ENCODE data around the gene AP1S1. TPM values are rescaled to one million over a fixed set of nuclear protein-coding genes. Genes with fewer than 3 reads are reported as not detected.
A peak's percentile ranks its signal among the peaks of the same experiment; 100 is the strongest.

AP1S1 gene
- total and polyA plus RNA-seq, 2 of the 13 experiments (the other 11 are each of a cell fraction or from before 2014, with no cell fraction given): 57.5 to 68.1 TPM

GRCh38 chr7:101138213-101138870 lies 15.9 kb upstream of the AP1S1 start (continued):
- peak; percentile 42; the same call in 1 of the 2 replicates for TF ChIP-seq MYC (CRISPR knock-in tag; IDR thresholded peaks at IDR 0.05; ENCODE audit: borderline replicate concordance)
- peak; percentile 85 for TF ChIP-seq CREB1 (IDR thresholded peaks at IDR 0.05)
- peak; percentile 76 for TF ChIP-seq CREB1 (CRISPR knock-in tag; IDR thresholded peaks at IDR 0.05)
- 0 out of 2 replicates have a peak, but pooled peaks have one; percentile 4 for TF ChIP-seq GATA4 (IDR thresholded peaks at IDR 0.05; ENCODE audit: borderline replicate concordance, low read depth)
- TF ChIP-seq, protein P1, sequence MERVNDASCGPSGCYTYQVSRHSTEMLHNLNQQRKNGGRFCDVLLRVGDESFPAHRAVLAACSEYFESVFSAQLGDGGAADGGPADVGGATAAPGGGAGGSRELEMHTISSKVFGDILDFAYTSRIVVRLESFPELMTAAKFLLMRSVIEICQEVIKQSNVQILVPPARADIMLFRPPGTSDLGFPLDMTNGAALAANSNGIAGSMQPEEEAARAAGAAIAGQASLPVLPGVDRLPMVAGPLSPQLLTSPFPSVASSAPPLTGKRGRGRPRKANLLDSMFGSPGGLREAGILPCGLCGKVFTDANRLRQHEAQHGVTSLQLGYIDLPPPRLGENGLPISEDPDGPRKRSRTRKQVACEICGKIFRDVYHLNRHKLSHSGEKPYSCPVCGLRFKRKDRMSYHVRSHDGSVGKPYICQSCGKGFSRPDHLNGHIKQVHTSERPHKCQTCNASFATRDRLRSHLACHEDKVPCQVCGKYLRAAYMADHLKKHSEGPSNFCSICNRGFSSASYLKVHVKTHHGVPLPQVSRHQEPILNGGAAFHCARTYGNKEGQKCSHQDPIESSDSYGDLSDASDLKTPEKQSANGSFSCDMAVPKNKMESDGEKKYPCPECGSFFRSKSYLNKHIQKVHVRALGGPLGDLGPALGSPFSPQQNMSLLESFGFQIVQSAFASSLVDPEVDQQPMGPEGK (CRISPR knock-in tag; IDR thresholded peaks at IDR 0.05): peak; percentile 83
- TF ChIP-seq ZC3H13 (CRISPR knock-in tag; IDR thresholded peaks at IDR 0.05): peak; percentile 99
- TF ChIP-seq ZNF619 (CRISPR knock-in tag; IDR thresholded peaks at IDR 0.05): 0 out of 2 replicates have a peak, but pooled peaks have one; percentile 65
- TF ChIP-seq ZBTB38 (CRISPR knock-in tag; IDR thresholded peaks at IDR 0.05): peak; percentile 56; the same call in 1 of the 2 replicates
- TF ChIP-seq SMARCE1 (IDR thresholded peaks at IDR 0.05; ENCODE audit: borderline replicate concordance): no peak
- TF ChIP-seq ZNF274 (CRISPR knock-in tag; IDR thresholded peaks at IDR 0.05): 0 out of 2 replicates have a peak, but pooled peaks have one; percentile 33
- peak; percentile 64 for TF ChIP-seq FOXA3 (CRISPR knock-in tag; IDR thresholded peaks at IDR 0.05)
- TF ChIP-seq, protein P2, sequence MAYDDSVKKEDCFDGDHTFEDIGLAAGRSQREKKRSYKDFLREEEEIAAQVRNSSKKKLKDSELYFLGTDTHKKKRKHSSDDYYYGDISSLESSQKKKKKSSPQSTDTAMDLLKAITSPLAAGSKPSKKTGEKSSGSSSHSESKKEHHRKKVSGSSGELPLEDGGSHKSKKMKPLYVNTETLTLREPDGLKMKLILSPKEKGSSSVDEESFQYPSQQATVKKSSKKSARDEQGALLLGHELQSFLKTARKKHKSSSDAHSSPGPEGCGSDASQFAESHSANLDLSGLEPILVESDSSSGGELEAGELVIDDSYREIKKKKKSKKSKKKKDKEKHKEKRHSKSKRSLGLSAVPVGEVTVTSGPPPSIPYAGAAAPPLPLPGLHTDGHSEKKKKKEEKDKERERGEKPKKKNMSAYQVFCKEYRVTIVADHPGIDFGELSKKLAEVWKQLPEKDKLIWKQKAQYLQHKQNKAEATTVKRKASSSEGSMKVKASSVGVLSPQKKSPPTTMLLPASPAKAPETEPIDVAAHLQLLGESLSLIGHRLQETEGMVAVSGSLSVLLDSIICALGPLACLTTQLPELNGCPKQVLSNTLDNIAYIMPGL (CRISPR knock-in tag; IDR thresholded peaks at IDR 0.05; ENCODE audit: borderline replicate concordance in 1 of 2, low read depth in 1 of 2): peak in 1 of 2 experiments; percentile 10; a peak in 1 of 4 replicates
- no peak for TF ChIP-seq ZNF331 (CRISPR knock-in tag; IDR thresholded peaks at IDR 0.05)
- TF ChIP-seq GATAD2A (CRISPR knock-in tag; IDR thresholded peaks at IDR 0.05): peak; percentile 54; the same call in 1 of the 2 replicates
- TF ChIP-seq ATF3 (CRISPR knock-in tag; IDR thresholded peaks at IDR 0.05): peak; percentile 93
- TF ChIP-seq KDM2A (CRISPR knock-in tag; IDR thresholded peaks at IDR 0.05; ENCODE audit: borderline replicate concordance, low read depth): peak; percentile 50; the same call in 1 of the 2 replicates
- peak; percentile 22; the same call in 1 of the 2 replicates for TF ChIP-seq BRCA1 (CRISPR knock-in tag; IDR thresholded peaks at IDR 0.05)
- TF ChIP-seq, protein P3, sequence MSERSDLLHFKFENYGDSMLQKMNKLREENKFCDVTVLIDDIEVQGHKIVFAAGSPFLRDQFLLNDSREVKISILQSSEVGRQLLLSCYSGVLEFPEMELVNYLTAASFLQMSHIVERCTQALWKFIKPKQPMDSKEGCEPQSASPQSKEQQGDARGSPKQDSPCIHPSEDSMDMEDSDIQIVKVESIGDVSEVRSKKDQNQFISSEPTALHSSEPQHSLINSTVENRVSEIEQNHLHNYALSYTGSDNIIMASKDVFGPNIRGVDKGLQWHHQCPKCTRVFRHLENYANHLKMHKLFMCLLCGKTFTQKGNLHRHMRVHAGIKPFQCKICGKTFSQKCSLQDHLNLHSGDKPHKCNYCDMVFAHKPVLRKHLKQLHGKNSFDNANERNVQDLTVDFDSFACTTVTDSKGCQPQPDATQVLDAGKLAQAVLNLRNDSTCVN (CRISPR knock-in tag; IDR thresholded peaks at IDR 0.05; ENCODE audit: borderline replicate concordance): 0 out of 2 replicates have a peak, but pooled peaks have one; percentile 34
- TF ChIP-seq NFIC (IDR thresholded peaks at IDR 0.05; ENCODE audit: low read length): peak; percentile 7; the same call in 1 of the 2 replicates
- no peak for TF ChIP-seq YEATS4 (CRISPR knock-in tag; IDR thresholded peaks at IDR 0.05; ENCODE audit: borderline replicate concordance)
- TF ChIP-seq, protein P4, sequence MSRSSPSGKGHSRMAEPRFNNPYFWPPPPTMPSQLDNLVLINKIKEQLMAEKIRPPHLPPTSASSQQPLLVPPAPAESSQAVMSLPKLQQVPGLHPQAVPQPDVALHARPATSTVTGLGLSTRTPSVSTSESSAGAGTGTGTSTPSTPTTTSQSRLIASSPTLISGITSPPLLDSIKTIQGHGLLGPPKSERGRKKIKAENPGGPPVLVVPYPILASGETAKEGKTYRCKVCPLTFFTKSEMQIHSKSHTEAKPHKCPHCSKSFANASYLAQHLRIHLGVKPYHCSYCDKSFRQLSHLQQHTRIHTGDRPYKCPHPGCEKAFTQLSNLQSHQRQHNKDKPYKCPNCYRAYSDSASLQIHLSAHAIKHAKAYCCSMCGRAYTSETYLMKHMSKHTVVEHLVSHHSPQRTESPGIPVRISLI (CRISPR knock-in tag; IDR thresholded peaks at IDR 0.05; ENCODE audit: borderline replicate concordance): peak; percentile 24; the same call in 1 of the 2 replicates
- no peak for TF ChIP-seq MBNL3 (CRISPR knock-in tag; conservative IDR thresholded peaks at IDR 0.05)
- peak; percentile 63; the same call in 1 of the 2 replicates for TF ChIP-seq ZFP1 (CRISPR knock-in tag; IDR thresholded peaks at IDR 0.05)

All from HepG2 (cell line).